Measurements from ENCODE around the gene ZNF500. TPM values are rescaled to one million over a fixed set of nuclear protein-coding genes. Genes with fewer than 3 reads are reported as not detected.

Gene ZNF500
- total and polyA plus RNA-seq, 4 donors = 3.0 to 7.4 (median 5.0) TPM

DNA sequence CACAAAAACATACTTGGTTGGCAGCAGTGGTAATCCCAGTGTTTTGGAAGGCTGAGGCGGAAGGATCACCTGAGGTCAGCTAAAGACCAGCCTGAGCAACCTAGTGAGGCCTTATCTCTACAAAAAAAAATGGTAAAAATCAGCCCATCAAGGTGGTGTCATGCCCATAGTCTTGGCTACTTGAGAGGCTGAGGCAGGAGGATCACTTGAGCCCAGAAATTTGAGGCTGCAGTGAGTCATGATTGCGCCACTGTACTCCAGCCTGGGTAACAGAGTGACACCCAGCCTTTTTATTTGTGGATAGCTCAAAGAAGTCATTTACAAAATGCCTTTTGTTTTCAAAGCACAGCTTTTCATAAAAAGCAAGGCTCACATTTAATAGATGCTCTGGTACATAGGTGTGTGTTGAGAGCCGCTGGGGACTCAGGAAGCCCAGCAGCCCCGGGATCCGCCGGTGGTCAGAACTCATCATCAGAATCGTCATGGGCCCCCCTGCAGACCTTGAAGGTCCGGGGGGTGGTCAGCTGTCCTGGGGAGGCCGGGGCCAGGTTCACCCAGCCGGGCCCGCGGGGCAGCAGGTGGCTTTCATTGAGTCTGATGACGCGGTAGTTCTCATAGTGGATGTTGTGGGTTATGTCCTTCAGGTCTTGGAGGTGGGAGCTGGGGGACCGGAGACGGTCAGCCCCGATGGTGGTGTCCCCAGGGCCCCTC, 10.5 kb upstream of the ZNF500 start:
- no peak overlapping the region for H3K27ac ChIP-seq (ENCODE audit: low read depth in 1 of 2, low read length in 2 of 2)
- 87% methylated on average over 17 of the region's 17 CpGs for WGBS
- no peaks in the 10 kb centered on the region for H3K9me3 ChIP-seq (ENCODE audit: control insufficient read depth in 4 of 4, low read length in 3 of 4)
- H3K36me3 ChIP-seq (ENCODE audit: control insufficient read depth in 4 of 4, insufficient read depth in 3 of 4, low read depth in 1 of 4, low read length in 3 of 4) = no peaks in the 10 kb centered on the region
- no peak for DNase-seq (ENCODE audit: low spot score)
- H3K27me3 ChIP-seq (ENCODE audit: control insufficient read depth in 4 of 4, insufficient read depth in 4 of 4, low read length in 3 of 4) = no peaks in the 10 kb centered on the region
- no peak overlapping the region for H3K4me3 ChIP-seq (ENCODE audit: low read depth in 1 of 3, low read length in 3 of 3)
- H3K9ac ChIP-seq (ENCODE audit: low read depth in 1 of 2, low read length in 2 of 2) = no peak overlapping the region
- no peaks in the 10 kb centered on the region for H3K4me1 ChIP-seq (ENCODE audit: control insufficient read depth in 4 of 4, insufficient read depth in 4 of 4, low read length in 3 of 4)
- TF ChIP-seq GABPA (IDR thresholded peaks at IDR 0.05 in 1 of 2, conservative IDR thresholded peaks at IDR 0.05 in 1 of 2) = no peak
- TF ChIP-seq, protein P1, sequence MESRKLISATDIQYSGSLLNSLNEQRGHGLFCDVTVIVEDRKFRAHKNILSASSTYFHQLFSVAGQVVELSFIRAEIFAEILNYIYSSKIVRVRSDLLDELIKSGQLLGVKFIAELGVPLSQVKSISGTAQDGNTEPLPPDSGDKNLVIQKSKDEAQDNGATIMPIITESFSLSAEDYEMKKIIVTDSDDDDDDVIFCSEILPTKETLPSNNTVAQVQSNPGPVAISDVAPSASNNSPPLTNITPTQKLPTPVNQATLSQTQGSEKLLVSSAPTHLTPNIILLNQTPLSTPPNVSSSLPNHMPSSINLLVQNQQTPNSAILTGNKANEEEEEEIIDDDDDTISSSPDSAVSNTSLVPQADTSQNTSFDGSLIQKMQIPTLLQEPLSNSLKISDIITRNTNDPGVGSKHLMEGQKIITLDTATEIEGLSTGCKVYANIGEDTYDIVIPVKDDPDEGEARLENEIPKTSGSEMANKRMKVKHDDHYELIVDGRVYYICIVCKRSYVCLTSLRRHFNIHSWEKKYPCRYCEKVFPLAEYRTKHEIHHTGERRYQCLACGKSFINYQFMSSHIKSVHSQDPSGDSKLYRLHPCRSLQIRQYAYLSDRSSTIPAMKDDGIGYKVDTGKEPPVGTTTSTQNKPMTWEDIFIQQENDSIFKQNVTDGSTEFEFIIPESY (IDR thresholded peaks at IDR 0.05) = no peak
- no peak for TF ChIP-seq YY1 (IDR thresholded peaks at IDR 0.05)
- no peak for TF ChIP-seq RAD21 (IDR thresholded peaks at IDR 0.05)
- TF ChIP-seq, protein P2, sequence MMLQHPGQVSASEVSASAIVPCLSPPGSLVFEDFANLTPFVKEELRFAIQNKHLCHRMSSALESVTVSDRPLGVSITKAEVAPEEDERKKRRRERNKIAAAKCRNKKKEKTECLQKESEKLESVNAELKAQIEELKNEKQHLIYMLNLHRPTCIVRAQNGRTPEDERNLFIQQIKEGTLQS (IDR thresholded peaks at IDR 0.05) = no peak
- no peak for TF ChIP-seq TAF1 (conservative IDR thresholded peaks at IDR 0.05)
- no peak for TF ChIP-seq FOXA2 (IDR thresholded peaks at IDR 0.05)
- TF ChIP-seq HNF4G (IDR thresholded peaks at IDR 0.05) = no peak
- TF ChIP-seq HNF4A (conservative IDR thresholded peaks at IDR 0.05) = no peak
- TF ChIP-seq, protein P3, sequence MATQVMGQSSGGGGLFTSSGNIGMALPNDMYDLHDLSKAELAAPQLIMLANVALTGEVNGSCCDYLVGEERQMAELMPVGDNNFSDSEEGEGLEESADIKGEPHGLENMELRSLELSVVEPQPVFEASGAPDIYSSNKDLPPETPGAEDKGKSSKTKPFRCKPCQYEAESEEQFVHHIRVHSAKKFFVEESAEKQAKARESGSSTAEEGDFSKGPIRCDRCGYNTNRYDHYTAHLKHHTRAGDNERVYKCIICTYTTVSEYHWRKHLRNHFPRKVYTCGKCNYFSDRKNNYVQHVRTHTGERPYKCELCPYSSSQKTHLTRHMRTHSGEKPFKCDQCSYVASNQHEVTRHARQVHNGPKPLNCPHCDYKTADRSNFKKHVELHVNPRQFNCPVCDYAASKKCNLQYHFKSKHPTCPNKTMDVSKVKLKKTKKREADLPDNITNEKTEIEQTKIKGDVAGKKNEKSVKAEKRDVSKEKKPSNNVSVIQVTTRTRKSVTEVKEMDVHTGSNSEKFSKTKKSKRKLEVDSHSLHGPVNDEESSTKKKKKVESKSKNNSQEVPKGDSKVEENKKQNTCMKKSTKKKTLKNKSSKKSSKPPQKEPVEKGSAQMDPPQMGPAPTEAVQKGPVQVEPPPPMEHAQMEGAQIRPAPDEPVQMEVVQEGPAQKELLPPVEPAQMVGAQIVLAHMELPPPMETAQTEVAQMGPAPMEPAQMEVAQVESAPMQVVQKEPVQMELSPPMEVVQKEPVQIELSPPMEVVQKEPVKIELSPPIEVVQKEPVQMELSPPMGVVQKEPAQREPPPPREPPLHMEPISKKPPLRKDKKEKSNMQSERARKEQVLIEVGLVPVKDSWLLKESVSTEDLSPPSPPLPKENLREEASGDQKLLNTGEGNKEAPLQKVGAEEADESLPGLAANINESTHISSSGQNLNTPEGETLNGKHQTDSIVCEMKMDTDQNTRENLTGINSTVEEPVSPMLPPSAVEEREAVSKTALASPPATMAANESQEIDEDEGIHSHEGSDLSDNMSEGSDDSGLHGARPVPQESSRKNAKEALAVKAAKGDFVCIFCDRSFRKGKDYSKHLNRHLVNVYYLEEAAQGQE (IDR thresholded peaks at IDR 0.05) = no peak
- no peak for TF ChIP-seq EGR1 (IDR thresholded peaks at IDR 0.05; ENCODE audit: low read depth in 2 of 2)
- TF ChIP-seq FOXA1 (IDR thresholded peaks at IDR 0.05) = no peak

DNA sequence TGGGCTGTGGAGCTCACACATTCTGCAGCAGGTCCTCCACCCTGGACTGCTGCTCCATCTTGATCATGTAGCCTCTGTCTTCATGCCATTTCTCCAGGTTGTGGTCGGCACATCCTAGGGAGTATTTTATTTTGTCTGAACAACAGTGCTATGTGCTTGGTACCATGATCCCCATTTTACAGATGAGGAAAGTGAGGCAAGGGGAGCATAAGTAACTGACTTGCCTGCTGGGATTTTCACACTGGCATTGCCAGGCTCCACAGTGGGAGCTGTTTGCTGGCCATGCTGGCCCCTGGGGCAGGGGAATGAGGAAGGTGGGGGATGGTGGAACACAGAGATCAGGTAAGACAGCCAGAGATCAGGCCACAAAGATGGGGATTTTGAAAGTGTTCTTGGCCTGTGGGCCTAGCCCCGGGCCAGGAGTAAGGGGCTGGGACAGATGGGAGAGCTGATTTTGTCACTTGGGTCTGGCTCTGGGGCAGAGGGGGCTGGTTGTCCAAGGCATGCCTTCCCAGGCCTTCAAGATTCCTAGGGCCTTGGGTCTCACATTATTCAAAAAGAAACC, 9.3 kb upstream of the ZNF500 start:
- no peak for DNase-seq (ENCODE audit: low spot score)
- H3K4me3 ChIP-seq (ENCODE audit: low read depth in 1 of 3, low read length in 3 of 3) = no peak overlapping the region
- H3K27ac ChIP-seq (ENCODE audit: low read depth in 1 of 2, low read length in 2 of 2) = no peak overlapping the region
- TF ChIP-seq, protein P2 (IDR thresholded peaks at IDR 0.05) = no peak
- no peak for TF ChIP-seq YY1 (IDR thresholded peaks at IDR 0.05)
- no peak for TF ChIP-seq FOXA2 (IDR thresholded peaks at IDR 0.05)
- TF ChIP-seq EGR1 (IDR thresholded peaks at IDR 0.05; ENCODE audit: low read depth in 2 of 2) = no peak
- TF ChIP-seq RAD21 (IDR thresholded peaks at IDR 0.05) = no peak
- no peak for TF ChIP-seq RXRA (IDR thresholded peaks at IDR 0.05)
- no peak for TF ChIP-seq GABPA (IDR thresholded peaks at IDR 0.05 in 1 of 2, conservative IDR thresholded peaks at IDR 0.05 in 1 of 2)
- no peak for TF ChIP-seq HNF4G (IDR thresholded peaks at IDR 0.05)
- TF ChIP-seq JUND (IDR thresholded peaks at IDR 0.05) = no peak
- TF ChIP-seq, protein P1 (IDR thresholded peaks at IDR 0.05) = no peak
- TF ChIP-seq, protein P4, sequence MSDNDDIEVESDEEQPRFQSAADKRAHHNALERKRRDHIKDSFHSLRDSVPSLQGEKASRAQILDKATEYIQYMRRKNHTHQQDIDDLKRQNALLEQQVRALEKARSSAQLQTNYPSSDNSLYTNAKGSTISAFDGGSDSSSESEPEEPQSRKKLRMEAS (IDR thresholded peaks at IDR 0.05) = no peak
- no peak for TF ChIP-seq HNF4A (conservative IDR thresholded peaks at IDR 0.05)
- TF ChIP-seq TAF1 (conservative IDR thresholded peaks at IDR 0.05) = no peak
- no peak for TF ChIP-seq FOXA1 (IDR thresholded peaks at IDR 0.05)
- WGBS = 93% methylated on average over 2 of the region's 2 CpGs
- no peaks in the 10 kb centered on the region for H3K9me3 ChIP-seq (ENCODE audit: control insufficient read depth in 4 of 4, low read length in 3 of 4)
- H3K9ac ChIP-seq (ENCODE audit: low read depth in 1 of 2, low read length in 2 of 2) = no peak overlapping the region
- H3K27me3 ChIP-seq (ENCODE audit: control insufficient read depth in 4 of 4, insufficient read depth in 4 of 4, low read length in 3 of 4) = no peaks in the 10 kb centered on the region
- H3K4me1 ChIP-seq (ENCODE audit: control insufficient read depth in 4 of 4, insufficient read depth in 4 of 4, low read length in 3 of 4) = no peaks in the 10 kb centered on the region
- no peaks in the 10 kb centered on the region for H3K36me3 ChIP-seq (ENCODE audit: control insufficient read depth in 4 of 4, insufficient read depth in 3 of 4, low read depth in 1 of 4, low read length in 3 of 4)
